Large intestine (tissue), 1 donor: ENCODE data around the gene LCE3C. TPM values are rescaled to one million over a fixed set of nuclear protein-coding genes. Genes with fewer than 3 reads are reported as not detected.

Experiments used
- polyA plus RNA-seq: library from polyadenylated mRNA; unstranded; fragments of 120-200 nt; gene quantifications from one replicate; pipeline ENCODE4 v1.2.1, GENCODE V29; 2013

Gene LCE3C
- polyA plus RNA-seq, 1 donor = not detected

Other genes starting within 250 kb of the LCE3C start
- 0.06 TPM for gene FLG2, start 240.2 kb upstream of the LCE3C start, polyA plus RNA-seq
- gene CRNN, start 186.0 kb upstream of the LCE3C start, polyA plus RNA-seq = not detected
- gene LCE5A, start 89.4 kb upstream of the LCE3C start, polyA plus RNA-seq = not detected
- gene CRCT1, start 85.8 kb upstream of the LCE3C start, polyA plus RNA-seq = not detected
- gene LCE3E, start 33.5 kb upstream of the LCE3C start, polyA plus RNA-seq = not detected
- not detected for gene LCE3D, start 19.7 kb upstream of the LCE3C start, polyA plus RNA-seq
- gene LCE3B, start 13.6 kb downstream of the LCE3C start, polyA plus RNA-seq = not detected
- gene LCE3A, start 22.9 kb downstream of the LCE3C start, polyA plus RNA-seq = not detected
- gene LCE2D, start 63.1 kb downstream of the LCE3C start, polyA plus RNA-seq = not detected
- gene LCE2C, start 75.0 kb downstream of the LCE3C start, polyA plus RNA-seq = not detected
- gene LCE2B, start 85.9 kb downstream of the LCE3C start, polyA plus RNA-seq = not detected
- gene LCE2A, start 98.1 kb downstream of the LCE3C start, polyA plus RNA-seq = not detected
- not detected for gene LCE4A, start 107.9 kb downstream of the LCE3C start, polyA plus RNA-seq
- gene KPRP, start 157.8 kb downstream of the LCE3C start, polyA plus RNA-seq = not detected
- gene LCE1F, start 174.9 kb downstream of the LCE3C start, polyA plus RNA-seq = not detected
- not detected for gene LCE1E, start 186.0 kb downstream of the LCE3C start, polyA plus RNA-seq
- not detected for gene LCE1D, start 196.5 kb downstream of the LCE3C start, polyA plus RNA-seq
- not detected for gene LCE1C, start 206.4 kb downstream of the LCE3C start, polyA plus RNA-seq
- gene LCE1B, start 211.7 kb downstream of the LCE3C start, polyA plus RNA-seq = not detected
- not detected for gene LCE1A, start 227.2 kb downstream of the LCE3C start, polyA plus RNA-seq
- gene LCE6A, start 242.6 kb downstream of the LCE3C start, polyA plus RNA-seq = not detected